ENCODE data around the gene ISCA2. TPM values are rescaled to one million over a fixed set of nuclear protein-coding genes. Genes with fewer than 3 reads are reported as not detected.

The ISCA2 gene
- total RNA-seq, 1 donor: 8.7 TPM

DNA sequence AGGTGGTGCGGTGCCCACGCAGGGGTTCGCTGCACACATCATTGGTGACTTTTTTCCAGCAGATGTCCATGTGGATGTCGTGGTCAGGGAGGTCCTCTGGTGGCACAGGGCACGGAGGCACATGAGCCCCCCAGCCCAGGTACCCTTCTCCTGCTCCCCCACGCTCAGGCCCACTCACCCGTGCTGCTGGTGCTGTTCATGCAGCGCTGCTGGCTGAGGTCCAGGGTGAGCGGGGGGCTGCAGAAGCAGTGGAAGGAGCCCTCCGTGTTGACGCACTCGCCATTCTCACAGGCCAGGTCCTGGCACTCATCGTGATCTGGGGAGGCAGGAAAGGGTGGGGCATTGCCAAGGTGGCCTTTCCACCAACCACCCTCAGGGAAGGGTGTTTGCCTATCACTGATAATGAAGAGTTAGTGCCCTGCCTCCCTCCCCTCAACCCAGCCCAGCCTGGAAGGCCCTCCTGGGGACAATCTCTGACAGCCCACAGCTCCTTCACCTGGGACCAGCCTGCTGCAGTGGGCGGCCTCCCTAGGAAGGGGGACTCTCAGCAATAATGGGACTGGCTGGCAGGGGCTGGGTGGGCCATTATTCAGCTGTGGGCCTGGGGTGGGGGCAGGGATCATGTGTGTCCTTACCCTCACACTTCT is 9.8 kb downstream of the ISCA2 start:
- Histone ChIP-seq H3K4me1 (ENCODE audit: insufficient read depth, low read length) (no peaks in the 10 kb centered on the region), H3K9me3 (ENCODE audit: low read depth, low read length) (no peaks in the 10 kb centered on the region), H3K4me3 (ENCODE audit: insufficient read depth, low read length) (no peak overlapping the region), H3K4me2 (ENCODE audit: insufficient read depth, low read length) (no peak overlapping the region), H3K27me3 (ENCODE audit: insufficient read depth, low read length) (no peaks in the 10 kb centered on the region), H3K27ac (ENCODE audit: low read depth, low read length) (no peak overlapping the region), H2AFZ (ENCODE audit: low read length) (no peak overlapping the region), H4K20me1 (ENCODE audit: insufficient read depth, low read length) (peaks cover 12% of the 10 kb centered on the region), H3K36me3 (ENCODE audit: insufficient read depth, low read length) (peaks cover 99% of the 10 kb centered on the region), H3K79me2 (ENCODE audit: insufficient read depth, low read length) (peaks cover 3% of the 10 kb centered on the region)
- TF ChIP-seq CTCF (IDR thresholded peaks at IDR 0.05; ENCODE audit: extremely low read depth, low read depth, low read length): no peak
- DNase-seq (ENCODE audit: insufficient read length, low spot score, missing footprints): no peak

- no peak for TF ChIP-seq CTCF (IDR thresholded peaks at IDR 0.05; ENCODE audit: extremely low read depth, low read depth, low read length)
- Histone ChIP-seq H2AFZ (ENCODE audit: low read length) (no peak overlapping the region), H3K27me3 (ENCODE audit: insufficient read depth, low read length) (no peaks in the 10 kb centered on the region), H4K20me1 (ENCODE audit: insufficient read depth, low read length) (peaks cover 12% of the 10 kb centered on the region), H3K79me2 (ENCODE audit: insufficient read depth, low read length) (peaks cover 3% of the 10 kb centered on the region), H3K4me2 (ENCODE audit: insufficient read depth, low read length) (no peak overlapping the region), H3K9me3 (ENCODE audit: low read depth, low read length) (no peaks in the 10 kb centered on the region), H3K4me1 (ENCODE audit: insufficient read depth, low read length) (no peaks in the 10 kb centered on the region), H3K27ac (ENCODE audit: low read depth, low read length) (no peak overlapping the region), H3K4me3 (ENCODE audit: insufficient read depth, low read length) (no peak overlapping the region), H3K36me3 (ENCODE audit: insufficient read depth, low read length) (peaks cover 100% of the 10 kb centered on the region)
- DNase-seq (ENCODE audit: insufficient read length, low spot score, missing footprints): no peak
Observed at GRCh38 chr14:74503938-74504335, 10.4 kb downstream of the ISCA2 start.

GRCh38 chr14:74504412-74504811 is 10.8 kb downstream of the ISCA2 start:
- Histone ChIP-seq H3K36me3 (ENCODE audit: insufficient read depth, low read length) (peaks cover 100% of the 10 kb centered on the region), H3K27ac (ENCODE audit: low read depth, low read length) (no peak overlapping the region), H3K4me2 (ENCODE audit: insufficient read depth, low read length) (no peak overlapping the region), H3K27me3 (ENCODE audit: insufficient read depth, low read length) (no peaks in the 10 kb centered on the region), H3K79me2 (ENCODE audit: insufficient read depth, low read length) (peaks cover 3% of the 10 kb centered on the region), H3K4me3 (ENCODE audit: insufficient read depth, low read length) (no peak overlapping the region), H3K9me3 (ENCODE audit: low read depth, low read length) (no peaks in the 10 kb centered on the region), H2AFZ (ENCODE audit: low read length) (no peak overlapping the region), H4K20me1 (ENCODE audit: insufficient read depth, low read length) (peaks cover 10% of the 10 kb centered on the region), H3K4me1 (ENCODE audit: insufficient read depth, low read length) (no peaks in the 10 kb centered on the region)
- TF ChIP-seq CTCF (IDR thresholded peaks at IDR 0.05; ENCODE audit: extremely low read depth, low read depth, low read length): no peak
- no peak for DNase-seq (ENCODE audit: insufficient read length, low spot score, missing footprints)

GRCh38 chr14:74504874-74505720 is 11.5 kb downstream of the ISCA2 start:
- peaks cover 8% of the 10 kb centered on the region for H4K20me1 ChIP-seq (ENCODE audit: insufficient read depth, low read length)
- H3K4me3 ChIP-seq (ENCODE audit: insufficient read depth, low read length): no peak overlapping the region
- H3K27ac ChIP-seq (ENCODE audit: low read depth, low read length): no peak overlapping the region
- H2AFZ ChIP-seq (ENCODE audit: low read length): no peak overlapping the region
- H3K4me1 ChIP-seq (ENCODE audit: insufficient read depth, low read length): peaks cover under 1% of the 10 kb centered on the region
- H3K9me3 ChIP-seq (ENCODE audit: low read depth, low read length): no peaks in the 10 kb centered on the region
- DNase-seq (ENCODE audit: insufficient read length, low spot score, missing footprints): no peak
- H3K79me2 ChIP-seq (ENCODE audit: insufficient read depth, low read length): peaks cover 3% of the 10 kb centered on the region
- no peaks in the 10 kb centered on the region for H3K27me3 ChIP-seq (ENCODE audit: insufficient read depth, low read length)
- peaks cover 100% of the 10 kb centered on the region for H3K36me3 ChIP-seq (ENCODE audit: insufficient read depth, low read length)
- no peak overlapping the region for H3K4me2 ChIP-seq (ENCODE audit: insufficient read depth, low read length)
- no peak for TF ChIP-seq CTCF (IDR thresholded peaks at IDR 0.05; ENCODE audit: extremely low read depth, low read depth, low read length)

Measured in osteoblast (primary cell).